Neural crest cell (in vitro differentiated cells): ENCODE data around the gene RBFOX1. TPM values are rescaled to one million over a fixed set of nuclear protein-coding genes. Genes with fewer than 3 reads are reported as not detected.

Source experiments
- DNase-seq: peaks from one replicate; pipeline ENCODE4 v3.0.0; 2021; ENCODE audit warnings: low read depth, mixed read lengths, low spot score
- H3K27ac Mint-ChIP-seq: one replicate; pipeline ENCODE4 v1.8.0; 2021; ENCODE audit warnings: mild to moderate bottlenecking, mixed read lengths; ENCODE audit not compliant: unreplicated experiment
- H3K27me3 Mint-ChIP-seq: 2 replicates; pipeline ENCODE4 v1.8.0; 2021; ENCODE audit warnings: low read depth, mild to moderate bottlenecking, mixed read lengths
- H3K36me3 Mint-ChIP-seq: 2 replicates; pipeline ENCODE4 v1.8.0; 2021; ENCODE audit warnings: low read depth, mild to moderate bottlenecking, mixed read lengths
- H3K4me1 Mint-ChIP-seq: 2 replicates; pipeline ENCODE4 v1.8.0; 2021; ENCODE audit warnings: mixed read lengths
- H3K4me3 Mint-ChIP-seq: one replicate; pipeline ENCODE4 v1.8.0; 2021; ENCODE audit warnings: mild to moderate bottlenecking, mixed read lengths
- H3K9me3 Mint-ChIP-seq: 2 replicates; pipeline ENCODE4 v1.8.0; 2021; ENCODE audit warnings: mixed read lengths
- CTCF ChIP-seq: fragments of 200-600 bp; sonication (generic); conservative IDR thresholded peaks from 2 replicates; pipeline ENCODE4 v1.5.0; 2021; ENCODE audit warnings: antibody characterized with exemption, mild to moderate bottlenecking
- total RNA-seq: library from RNA; stranded (reverse); gene quantifications from 2 replicates; pipeline ENCODE4 v1.2.1, GENCODE V29; 2021

RBFOX1 gene
- total RNA-seq, 1 donor from 2014 or later = 1.4 TPM

DNA sequence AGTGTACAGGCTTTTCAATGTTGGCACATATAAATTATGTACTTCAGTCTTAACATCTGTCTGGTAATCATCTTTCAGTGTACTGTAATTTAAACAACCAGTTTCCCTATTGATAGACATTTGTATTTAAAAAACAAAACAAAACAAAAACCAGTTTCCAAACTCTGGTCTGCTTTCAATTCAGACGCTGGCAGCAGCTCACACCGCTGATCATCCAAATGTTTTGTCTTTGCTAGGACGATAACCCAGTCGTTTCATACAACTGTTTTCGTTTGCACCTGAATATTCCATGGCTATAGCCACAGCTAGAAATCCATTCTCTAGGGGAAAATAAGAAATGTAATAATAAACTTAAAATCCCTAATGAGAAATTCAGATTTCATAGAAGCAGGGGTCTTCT is 47.8 kb downstream of the RBFOX1 start:
- no peak overlapping the region for H3K27ac Mint-ChIP-seq
- no peaks in the 10 kb centered on the region for H3K36me3 Mint-ChIP-seq
- DNase-seq = no peak
- no peak overlapping the region for H3K4me3 Mint-ChIP-seq
- TF ChIP-seq CTCF = no peak
- H3K27me3 Mint-ChIP-seq = peaks cover 2% of the 10 kb centered on the region
- no peaks in the 10 kb centered on the region for H3K4me1 Mint-ChIP-seq
- peaks cover 4% of the 10 kb centered on the region for H3K9me3 Mint-ChIP-seq

- no peak overlapping the region for H3K27ac Mint-ChIP-seq
- H3K9me3 Mint-ChIP-seq = peaks cover 4% of the 10 kb centered on the region
- H3K4me1 Mint-ChIP-seq = no peaks in the 10 kb centered on the region
- H3K27me3 Mint-ChIP-seq = peaks cover 2% of the 10 kb centered on the region
- no peaks in the 10 kb centered on the region for H3K36me3 Mint-ChIP-seq
- no peak overlapping the region for H3K4me3 Mint-ChIP-seq
- no peak for DNase-seq
- no peak for TF ChIP-seq CTCF
Measured at GRCh38 chr16:7380911-7381310, 48.3 kb downstream of the RBFOX1 start.

DNA sequence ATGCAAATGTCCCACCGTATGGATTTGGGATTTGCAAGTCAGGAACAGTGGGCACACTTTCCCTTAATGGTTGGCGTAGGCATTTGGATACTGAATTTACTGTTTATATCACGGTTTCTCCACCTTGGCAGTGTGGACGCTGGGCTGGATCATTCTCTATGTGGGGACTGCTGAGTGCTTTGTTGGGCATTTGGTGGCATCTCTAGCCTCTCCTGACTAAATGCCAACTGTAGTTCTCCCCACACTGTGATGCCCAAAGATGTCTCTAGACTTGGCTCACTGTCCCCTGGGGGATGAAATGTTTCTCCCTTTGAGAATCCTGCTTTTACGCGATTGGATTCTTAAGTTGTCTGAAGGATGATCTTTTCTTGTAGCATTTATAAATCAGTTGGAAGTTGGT is 49.0 kb downstream of the RBFOX1 start:
- H3K36me3 Mint-ChIP-seq = no peaks in the 10 kb centered on the region
- H3K27ac Mint-ChIP-seq = no peak overlapping the region
- DNase-seq = no peak
- TF ChIP-seq CTCF = no peak
- H3K4me3 Mint-ChIP-seq = no peak overlapping the region
- H3K4me1 Mint-ChIP-seq = no peaks in the 10 kb centered on the region
- H3K9me3 Mint-ChIP-seq = peaks cover 5% of the 10 kb centered on the region
- H3K27me3 Mint-ChIP-seq = peaks cover 2% of the 10 kb centered on the region

- Mint-ChIP-seq H3K9me3 (peaks cover 7% of the 10 kb centered on the region), H3K27me3 (peaks cover 2% of the 10 kb centered on the region), H3K4me1 (no peaks in the 10 kb centered on the region), H3K27ac (no peak overlapping the region), H3K4me3 (no peak overlapping the region), H3K36me3 (no peaks in the 10 kb centered on the region)
- no peak for DNase-seq
- TF ChIP-seq CTCF = no peak
Measured at GRCh38 chr16:7382521-7382920, 49.9 kb downstream of the RBFOX1 start.

DNA sequence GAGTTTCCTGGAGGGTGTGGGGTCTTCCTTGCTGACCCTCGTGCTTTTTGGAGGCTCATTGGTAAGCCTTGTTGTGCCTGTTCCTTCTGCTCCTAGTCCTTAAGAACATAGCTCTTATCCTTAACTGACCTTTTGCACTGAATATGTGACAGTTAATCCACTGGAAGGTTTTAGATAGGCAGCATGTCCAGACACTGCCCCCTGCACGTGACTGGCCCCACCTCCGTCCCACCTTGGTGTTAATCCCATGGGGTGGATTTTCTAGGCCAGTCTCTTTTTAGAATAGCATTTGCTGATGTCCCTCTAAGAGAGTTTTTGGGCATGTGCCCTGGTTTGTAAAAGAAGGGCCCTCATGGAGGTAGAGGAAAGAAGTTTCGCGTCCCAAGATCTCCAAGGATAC is 58.3 kb downstream of the RBFOX1 start:
- Mint-ChIP-seq H3K27ac (no peak overlapping the region), H3K36me3 (no peaks in the 10 kb centered on the region), H3K4me3 (no peak overlapping the region), H3K9me3 (peaks cover 5% of the 10 kb centered on the region), H3K4me1 (no peaks in the 10 kb centered on the region), H3K27me3 (peaks cover 6% of the 10 kb centered on the region)
- DNase-seq = no peak
- TF ChIP-seq CTCF = no peak

DNA sequence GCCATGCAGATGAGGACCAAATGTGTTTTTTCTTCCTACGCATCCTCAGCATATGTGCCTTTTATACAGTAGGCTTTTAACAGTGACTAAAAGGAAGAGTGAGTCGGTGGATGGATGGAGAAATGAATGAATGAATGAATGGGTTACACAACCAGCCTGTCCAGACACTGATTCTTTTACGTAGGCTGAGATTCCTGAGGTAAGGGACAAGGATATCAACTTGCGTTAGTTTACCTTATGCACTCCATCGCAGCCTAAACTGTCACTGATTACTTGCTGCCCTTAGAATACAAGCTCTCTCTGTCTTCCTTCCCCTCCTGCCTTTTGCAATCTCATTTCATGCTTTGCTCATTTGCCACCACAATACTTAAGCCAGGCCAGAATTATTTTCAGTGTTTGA is 59.0 kb downstream of the RBFOX1 start:
- H3K9me3 Mint-ChIP-seq = peaks cover 4% of the 10 kb centered on the region
- no peaks in the 10 kb centered on the region for H3K4me1 Mint-ChIP-seq
- H3K27ac Mint-ChIP-seq = no peak overlapping the region
- peaks cover 7% of the 10 kb centered on the region for H3K27me3 Mint-ChIP-seq
- no peaks in the 10 kb centered on the region for H3K36me3 Mint-ChIP-seq
- no peak for DNase-seq
- H3K4me3 Mint-ChIP-seq = no peak overlapping the region
- no peak for TF ChIP-seq CTCF
